ENCODE data around the gene DYNLT2.
A peak's percentile ranks its signal among the peaks of the same experiment; 100 is the strongest.

The DYNLT2 gene

GRCh38 chr6:169751242-169752073 is at the start of gene DYNLT2, which contains the start of gene ERMARD:
Gene DYNLT2 (minus strand): TSS chr6:169751572. CDS start chr6:169751458, 114 bp downstream.
Gene ERMARD (plus strand): TSS chr6:169751622. CDS start chr6:169751658, 36 bp downstream.
- DNase-seq = peak; percentile 99

GRCh38 chr6:169800668-169801395 is 49.5 kb upstream of the DYNLT2 start:
- peak; percentile 60 for DNase-seq

GRCh38 chr6:169800116-169800667 is 48.8 kb upstream of the DYNLT2 start:
- DNase-seq = no peak

GRCh38 chr6:169799474-169799926 is 48.1 kb upstream of the DYNLT2 start:
- DNase-seq = no peak

GRCh38 chr6:169798764-169799473 is 47.5 kb upstream of the DYNLT2 start:
- DNase-seq = no peak

GRCh38 chr6:169795196-169795595 is 43.8 kb upstream of the DYNLT2 start:
- no peak for DNase-seq

GRCh38 chr6:169794317-169795055 is 43.1 kb upstream of the DYNLT2 start:
- DNase-seq = peak; percentile 50

- DNase-seq = no peak
Observed at GRCh38 chr6:169793408-169793807, 42.0 kb upstream of the DYNLT2 start.

GRCh38 chr6:169792306-169793015 is 41.1 kb upstream of the DYNLT2 start:
- no peak for DNase-seq

GRCh38 chr6:169791721-169792131 is 40.4 kb upstream of the DYNLT2 start:
- no peak for DNase-seq

GRCh38 chr6:169789944-169790927 is 38.9 kb upstream of the DYNLT2 start:
- peak; percentile 89 for DNase-seq

- DNase-seq = no peak
Observed at GRCh38 chr6:169789146-169789943, 38.0 kb upstream of the DYNLT2 start.

GRCh38 chr6:169788809-169789145 is 37.4 kb upstream of the DYNLT2 start:
- DNase-seq = no peak

GRCh38 chr6:169787797-169788196 is 36.4 kb upstream of the DYNLT2 start:
- no peak for DNase-seq

- no peak for DNase-seq
Observed at GRCh38 chr6:169786349-169786748, 35.0 kb upstream of the DYNLT2 start.

GRCh38 chr6:169785566-169785965 is 34.2 kb upstream of the DYNLT2 start:
- no peak for DNase-seq

GRCh38 chr6:169784821-169785340 is 33.5 kb upstream of the DYNLT2 start:
- no peak for DNase-seq

GRCh38 chr6:169783971-169784820 is 32.8 kb upstream of the DYNLT2 start:
- DNase-seq = no peak
